Cardiac septum (tissue), 1 donor: ENCODE measurements around the gene SUCLG2. TPM values are rescaled to one million over a fixed set of nuclear protein-coding genes. Genes with fewer than 3 reads are reported as not detected.

Source experiments
- DNase-seq: peaks from one replicate; pipeline ENCODE4 v3.0.0-alpha.2; 2020; ENCODE audit warnings: low spot score
- intact Hi-C: fragments of 100-400 bp; cut with DNase I; formaldehyde crosslinking; loops from one replicate; pipeline ENCODE4 v1.14.0; 2022
- total RNA-seq: library from RNA; stranded (reverse); fragmentation: NEBNext Ultra II Directional; extraction: Animal tissue kit (Norgen Biotek cat#: 25700); gene quantifications from one replicate; pipeline ENCODE4 v1.2.1, GENCODE V29; 2021
- donor health status: DM: no; HTN: no; CAD: no.

Gene SUCLG2
- total RNA-seq, 1 donor from 2014 or later: 62.5 TPM

GRCh38 chr3:67478423-67478822 lies 176.0 kb downstream of the SUCLG2 start:
- DNase-seq: no peak
- intact Hi-C loops: no loop called here

DNA sequence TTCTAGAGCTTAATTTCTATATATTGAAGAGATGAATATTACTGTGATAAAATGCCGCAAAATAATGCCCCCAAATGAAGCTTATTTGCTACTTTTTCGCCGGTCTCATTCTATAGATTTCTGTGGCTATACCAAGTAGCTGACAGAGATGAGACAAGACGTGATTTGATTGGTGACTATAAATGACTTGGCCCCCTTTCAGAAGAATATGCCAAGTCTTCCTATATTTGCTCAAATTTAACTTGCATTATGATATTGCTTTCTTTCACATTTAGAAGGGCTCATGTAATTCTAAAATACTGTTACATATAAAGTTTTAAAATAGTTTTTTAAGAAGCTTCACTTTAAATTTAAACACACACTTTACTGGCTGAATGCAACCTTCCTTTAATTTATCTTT lies 180.1 kb downstream of the SUCLG2 start:
- no peak for DNase-seq

DNA sequence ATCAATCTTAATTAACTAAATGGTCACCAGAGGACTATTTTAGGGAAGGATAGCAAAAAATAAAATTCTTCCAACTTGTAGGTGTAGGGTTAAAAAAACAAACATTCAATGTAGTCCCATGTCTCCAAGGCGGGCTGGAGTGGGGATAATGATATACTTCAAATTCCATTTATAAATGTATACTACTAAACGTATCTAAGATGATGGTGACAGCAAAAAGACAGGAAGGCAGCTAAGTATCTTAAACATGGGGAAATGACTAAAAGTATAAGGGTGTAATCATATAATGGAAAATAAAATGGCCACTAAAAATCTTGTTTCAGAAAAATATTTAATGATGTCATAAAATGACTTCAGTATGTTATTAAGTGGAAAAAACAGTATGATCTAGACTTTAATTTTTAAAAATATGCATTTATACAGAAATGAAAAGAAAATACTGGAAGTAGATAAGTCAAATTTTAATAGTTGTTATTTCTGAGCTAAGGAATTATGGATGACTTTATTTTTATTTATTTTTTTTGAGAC lies 181.7 kb downstream of the SUCLG2 start:
- DNase-seq: no peak
- intact Hi-C loops: no loop called here

More for the DNA sequence above, 180.1 kb downstream of the SUCLG2 start:
- intact Hi-C loops: no loop called here

DNA sequence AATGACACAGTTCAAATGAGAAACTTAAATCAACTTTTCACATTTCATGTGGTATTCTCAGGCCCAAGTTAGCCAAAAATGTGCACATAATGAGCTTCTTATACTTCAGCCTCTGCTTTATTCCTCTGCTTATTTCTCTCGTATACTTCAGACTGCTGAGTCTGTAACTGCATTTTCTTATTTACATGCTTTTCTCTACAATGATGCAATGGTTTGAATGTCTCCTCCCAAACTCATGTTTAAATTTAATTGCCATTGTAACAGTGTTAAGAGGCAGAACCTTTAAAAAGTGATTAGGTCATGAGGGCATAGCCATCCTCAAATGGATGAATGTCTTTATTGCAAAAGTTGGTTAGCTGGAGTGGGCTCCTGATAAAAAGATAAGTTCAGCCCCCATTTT lies 184.2 kb downstream of the SUCLG2 start:
- intact Hi-C loops: no loop called here
- no peak for DNase-seq

GRCh38 chr3:67468511-67468910 lies 185.9 kb downstream of the SUCLG2 start:
- no peak for DNase-seq
- intact Hi-C loops: no loop called here

GRCh38 chr3:67463656-67464055 lies 190.8 kb downstream of the SUCLG2 start:
- no peak for DNase-seq
- intact Hi-C loops: no loop called here

- DNase-seq: no peak
- intact Hi-C loops: no loop called here
These were observed 192.2 kb downstream of the SUCLG2 start for GRCh38 chr3:67462187-67462586.

- intact Hi-C loops: no loop called here
- no peak for DNase-seq
These were observed 192.7 kb downstream of the SUCLG2 start for GRCh38 chr3:67461667-67462142.

DNA sequence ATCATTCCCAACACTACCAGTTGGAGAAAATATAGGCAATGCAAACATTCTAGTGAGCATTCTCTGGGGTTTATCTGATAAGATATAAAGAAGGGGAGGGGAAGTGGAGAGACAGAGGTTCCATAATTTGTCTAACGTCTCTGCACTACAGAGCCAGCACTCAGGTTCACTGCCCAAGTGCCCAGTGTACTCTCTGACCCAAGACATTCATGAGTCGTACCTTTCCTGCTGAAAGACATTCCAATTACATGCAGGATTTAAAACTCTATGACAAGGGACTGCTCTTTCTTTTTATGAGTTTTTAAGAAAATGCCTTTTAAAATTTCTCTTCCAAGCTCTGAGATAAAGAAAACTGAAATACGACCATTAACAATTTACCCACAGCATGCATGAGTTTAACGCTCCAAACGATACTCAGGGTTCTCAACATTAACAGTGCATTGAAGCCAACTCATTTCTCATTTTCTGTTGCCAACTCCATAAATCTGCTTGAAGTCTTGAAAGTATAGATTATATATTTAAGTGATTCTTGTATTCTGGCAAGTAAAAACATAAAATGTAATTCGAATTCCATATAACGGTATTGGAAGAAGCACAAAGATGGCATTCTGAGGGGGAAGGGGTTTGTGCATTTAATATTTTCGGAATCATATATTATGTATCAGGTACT lies 193.4 kb downstream of the SUCLG2 start:
- intact Hi-C loops: no loop called here
- DNase-seq: no peak

GRCh38 chr3:67459796-67460195 lies 194.6 kb downstream of the SUCLG2 start:
- DNase-seq: no peak
- intact Hi-C loops: no loop called here

GRCh38 chr3:67458896-67459530 lies 195.4 kb downstream of the SUCLG2 start:
- intact Hi-C loops: no loop called here
- no peak for DNase-seq

DNA sequence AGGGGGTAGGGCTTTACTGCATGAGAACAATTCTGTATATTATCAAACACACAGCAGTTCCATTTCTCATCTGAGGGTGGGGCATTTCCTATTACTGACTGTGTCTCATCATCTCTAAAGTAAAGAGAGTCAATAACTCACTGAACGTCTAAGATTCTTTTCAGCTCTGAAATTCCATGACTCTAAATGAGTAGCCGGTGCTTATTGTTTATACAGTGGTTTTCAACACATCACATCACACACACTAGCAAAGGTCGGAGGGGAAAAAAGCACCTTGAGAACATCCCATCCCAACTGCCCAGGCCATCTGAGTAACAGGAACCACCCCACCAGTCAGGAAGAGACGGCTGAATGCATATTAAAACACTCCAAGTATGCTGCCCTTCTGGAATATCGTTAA lies 196.0 kb downstream of the SUCLG2 start:
- intact Hi-C loops: no loop called here
- no peak for DNase-seq

GRCh38 chr3:67453628-67454027 lies 200.8 kb downstream of the SUCLG2 start:
- intact Hi-C loops: no loop called here
- no peak for DNase-seq

DNA sequence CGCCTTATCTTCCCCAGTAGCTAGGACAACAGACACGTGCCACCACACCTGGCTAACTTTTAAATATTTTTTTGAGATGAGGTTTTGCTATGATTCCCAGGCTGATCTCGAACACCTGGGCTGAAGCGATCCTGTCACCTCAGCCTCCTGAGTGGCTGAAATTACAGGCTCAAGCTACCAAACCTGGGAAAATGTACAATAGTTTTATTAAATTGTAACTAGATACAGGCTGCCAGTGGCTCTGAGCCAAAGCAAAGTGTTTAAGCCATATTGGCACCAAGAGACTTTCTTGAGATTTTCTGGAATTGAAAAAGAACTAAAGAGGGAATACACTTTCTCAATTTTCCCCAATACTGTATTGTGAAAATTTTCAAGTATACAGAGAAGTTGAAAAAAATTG lies 204.3 kb downstream of the SUCLG2 start:
- DNase-seq: no peak
- intact Hi-C loops: no loop called here

GRCh38 chr3:67447393-67447792 lies 207.0 kb downstream of the SUCLG2 start:
- intact Hi-C loops: no loop called here
- no peak for DNase-seq

GRCh38 chr3:67437789-67438188 lies 216.6 kb downstream of the SUCLG2 start:
- intact Hi-C loops: no loop called here
- no peak for DNase-seq

DNA sequence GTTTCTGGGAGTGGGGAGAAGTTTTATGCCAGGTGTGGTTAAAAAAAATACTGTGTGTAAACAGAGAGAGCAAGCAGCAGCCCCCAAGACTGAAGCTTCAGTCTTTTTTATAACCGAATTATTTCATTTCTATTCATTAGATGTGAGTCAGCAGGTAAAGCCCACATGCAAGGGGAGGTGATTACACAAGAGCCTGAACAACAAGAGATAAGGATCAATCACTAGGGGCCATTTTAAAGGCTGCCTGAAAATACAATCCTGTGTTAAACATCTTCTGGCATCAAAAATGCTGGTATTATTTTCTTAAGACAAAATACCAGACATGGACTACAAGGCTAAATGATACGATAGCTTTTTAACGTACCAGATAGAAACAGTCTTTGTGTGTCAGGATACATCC lies 217.3 kb downstream of the SUCLG2 start:
- intact Hi-C loops: no loop called here
- no peak for DNase-seq

DNA sequence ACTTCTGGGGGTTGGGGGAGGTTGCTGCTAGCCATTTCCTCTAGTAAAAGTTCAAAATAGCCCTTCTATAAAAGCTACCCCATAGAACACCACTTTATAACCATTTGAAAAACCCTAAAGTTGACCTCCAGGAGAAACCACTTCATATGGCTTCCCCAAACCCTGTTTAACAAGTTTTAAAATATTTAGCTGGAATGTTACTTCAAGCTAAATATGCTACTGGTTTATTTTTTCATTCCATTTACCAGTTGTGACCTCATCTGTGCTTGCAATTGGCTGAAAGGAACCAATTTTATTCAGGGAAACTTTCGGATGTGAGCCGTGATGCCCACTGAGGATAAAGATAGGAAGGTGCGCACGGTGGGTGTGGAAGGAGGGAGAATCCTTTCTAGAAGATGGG lies 221.3 kb downstream of the SUCLG2 start:
- intact Hi-C loops: no loop called here
- no peak for DNase-seq

DNA sequence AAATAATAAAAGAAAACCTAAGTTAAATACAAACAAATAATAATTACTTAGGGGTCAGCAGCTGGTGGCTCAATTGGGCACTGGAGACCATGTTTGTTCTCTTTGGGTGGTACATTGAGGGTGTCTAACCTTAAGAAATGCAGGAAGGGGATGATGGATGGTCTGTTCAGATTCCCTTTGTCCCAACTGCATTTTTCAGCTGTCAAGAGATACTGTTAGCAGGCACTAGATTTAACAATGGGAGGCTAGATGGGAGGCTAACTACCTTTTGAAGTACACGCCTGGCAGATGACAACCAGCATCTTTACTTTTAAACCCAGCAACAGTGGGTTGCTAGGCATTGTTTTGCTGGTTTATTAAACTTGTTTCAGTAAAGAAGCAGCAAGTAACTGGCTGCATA lies 222.5 kb downstream of the SUCLG2 start:
- intact Hi-C loops: no loop called here
- DNase-seq: no peak

- intact Hi-C loops: no loop called here
- no peak for DNase-seq
These were observed 230.7 kb downstream of the SUCLG2 start for GRCh38 chr3:67423722-67424121.

- intact Hi-C loops: no loop called here
- no peak for DNase-seq
These were observed 232.5 kb downstream of the SUCLG2 start for GRCh38 chr3:67421912-67422311.
